K562 (cell line): Measurements from ENCODE around the gene ZC3H12A. TPM values are rescaled to one million over a fixed set of nuclear protein-coding genes. Genes with fewer than 3 reads are reported as not detected.

ENCODE experiments used
- ATAC-seq: fragments of 200-7000 bp; cut with Tn5 transposase; 3 replicates; pipeline ENCODE4 v1.9.1; 2020; ENCODE audit warnings: moderate library complexity
- BruUV-seq: library from RNA; stranded (reverse); fragments of 400-500 nt; replicated peaks from 2 replicates; lab custom pipeline; 2021; lab: Mats Ljungman, UMichigan
- CTCF ChIA-PET: fragments of 300-600 bp; formaldehyde crosslinking; extraction: SDS; loops from one replicate; lab custom pipeline; 2021; ENCODE audit warnings: low intra/inter-chr PET ratio; lab: Yijun Ruan, JAX
- POLR2A ChIA-PET: fragments of 300-600, 350-650 bp; sonication (Branson Sonifier 250); formaldehyde crosslinking; extraction: SDS; loops from one replicate; lab custom pipeline; 2021; ENCODE audit warnings: antibody characterized with exemption, inconsistent platforms; lab: Yijun Ruan, JAX
- DNase-seq, 4 experiments: peaks; one replicate each; pipeline versions ENCODE4 v3.0.0 to v3.0.0-alpha.2; 2011 to 2018; ENCODE audit warnings: low spot score in 3 of 4, mixed read lengths in 3 of 4; ENCODE audit errors: extremely low read depth in 1 of 4
- FAIRE-seq: peaks from 2 replicates; lab custom pipeline; 2011; peaks lifted over from hg19 to GRCh38; lab: Jason Lieb, UNC
- H2AFZ ChIP-seq: 2 replicates; pipeline ENCODE4 v1.6.0; 2011; ENCODE audit warnings: low read depth, low read length, control low read depth, inconsistent platforms
- H3K27ac ChIP-seq: fragments of 200-600 bp; 3 replicates; pipeline ENCODE4 v1.8.0; 2011; ENCODE audit warnings: low read depth, mild to moderate bottlenecking, control low read depth, inconsistent platforms, low read length, moderate library complexity, mixed read lengths; ENCODE audit errors: extremely low read depth
- H3K27me3 ChIP-seq, 2 experiments: fragments of 300-600 bp in 1 of 2; 2 replicates in 1 of 2; 3 replicates in 1 of 2; pipeline versions ENCODE4 v1.6.0 to v1.8.0; 2011; ENCODE audit warnings: inconsistent platforms in 2 of 2, low read length in 2 of 2, mild to moderate bottlenecking in 1 of 2, mixed read lengths in 1 of 2, moderate library complexity in 1 of 2; ENCODE audit not compliant: control insufficient read depth in 2 of 2, insufficient read depth in 2 of 2
- H3K36me3 ChIP-seq: fragments of 300-600 bp; 3 replicates; pipeline ENCODE4 v1.8.0; 2011; ENCODE audit warnings: mild to moderate bottlenecking, low read length, inconsistent platforms; ENCODE audit not compliant: control insufficient read depth, insufficient read depth
- H3K4me1 ChIP-seq, 2 experiments: fragments of 200-600 bp in 1 of 2; replicated peaks in 1 of 2; 2 replicates in 1 of 2; 3 replicates in 1 of 2; pipeline versions ENCODE4 v1.5.1 to v1.8.0; 2011; ENCODE audit warnings: inconsistent platforms in 2 of 2, low read length in 2 of 2, mild to moderate bottlenecking in 1 of 2, mixed read lengths in 1 of 2, moderate library complexity in 1 of 2; ENCODE audit not compliant: control insufficient read depth in 2 of 2, insufficient read depth in 2 of 2
- H3K4me2 ChIP-seq: 2 replicates; pipeline ENCODE4 v1.6.1; 2011; ENCODE audit warnings: low read length, control low read depth, inconsistent platforms, mixed read lengths; ENCODE audit not compliant: insufficient read depth
- H3K4me3 ChIP-seq: fragments of 200-600 bp; sonication (generic), shearing (Covaris generic); 2 replicates; pipeline ENCODE4 v1.5.1; 2016; ENCODE audit warnings: control low read depth, inconsistent platforms
- H3K79me2 ChIP-seq: fragments of 200-600 bp; 3 replicates; pipeline ENCODE4 v1.8.0; 2011; ENCODE audit warnings: low read length, inconsistent platforms; ENCODE audit not compliant: control insufficient read depth, insufficient read depth
- H3K9ac ChIP-seq, 2 experiments: 2 replicates each; pipeline versions ENCODE4 v1.6.0 to v1.6.1; 2011; ENCODE audit warnings: low read depth in 2 of 2, low read length in 2 of 2, control low read depth in 1 of 2, inconsistent platforms in 1 of 2, mild to moderate bottlenecking in 1 of 2, mixed read lengths in 1 of 2; ENCODE audit not compliant: insufficient read depth in 1 of 2
- H3K9me1 ChIP-seq: one replicate; pipeline ENCODE4 v1.6.0; 2011; ENCODE audit warnings: inconsistent platforms, mild to moderate bottlenecking, low read length, moderate library complexity; ENCODE audit not compliant: control insufficient read depth, insufficient read depth
- H3K9me3 ChIP-seq: replicated peaks from 2 replicates; pipeline ENCODE4 v1.5.1; 2011; ENCODE audit warnings: low read depth, low read length, inconsistent platforms; ENCODE audit not compliant: control insufficient read depth, insufficient read depth
- H4K20me1 ChIP-seq: replicated peaks from 2 replicates; pipeline ENCODE4 v1.6.1; 2011; ENCODE audit warnings: low read length, inconsistent platforms, mixed read lengths; ENCODE audit not compliant: control insufficient read depth, insufficient read depth
- CHD2 ChIP-seq: IDR thresholded peaks from 2 replicates; pipeline ENCODE4 v1.6.1; 2011; ENCODE audit warnings: low read depth, low read length
- ELF1 ChIP-seq: fragments of 200-800 bp; sonication (Bioruptor generic); IDR thresholded peaks from 2 replicates; pipeline ENCODE4 v1.6.1; 2016; ENCODE audit warnings: missing genetic modification characterization, missing compliant biosample characterization
- KLF10 ChIP-seq: fragments of 250-450 bp; sonication (Bioruptor Pico); IDR thresholded peaks from 2 replicates; pipeline ENCODE4 v1.6.1; 2021; ENCODE audit warnings: matching md5 sums
- MTA2 ChIP-seq: fragments of 450-650 bp; IDR thresholded peaks from 2 replicates; pipeline ENCODE4 v1.6.1; 2016; ENCODE audit warnings: low read depth
- NCOR1 ChIP-seq: fragments of 450-650 bp; IDR thresholded peaks from 2 replicates; pipeline ENCODE4 v1.6.1; 2016; ENCODE audit warnings: mild to moderate bottlenecking, moderate library complexity
- ZNF143 ChIP-seq: sonication (generic); formaldehyde crosslinking; IDR thresholded peaks from 2 replicates; pipeline ENCODE4 v1.9.0; 2022; ENCODE audit warnings: mild to moderate bottlenecking, missing genetic modification reagents
- ZNF408 ChIP-seq: fragments of 250-450 bp; sonication (Bioruptor Pico); IDR thresholded peaks from 2 replicates; pipeline ENCODE4 v1.4.0; 2020; ENCODE audit warnings: low read depth, mild to moderate bottlenecking, moderate library complexity
- WGBS: fragments of 100-300 bp; shearing (Covaris generic); methylation state at CpG from one replicate; pipeline ENCODE4 v1.1.6; 2016; ENCODE audit warnings: low coverage, mixed read lengths; ENCODE audit not compliant: insufficient coverage; ENCODE audit errors: missing lambda C conversion rate; 5-methylcytosine and 5-hydroxymethylcytosine counted together
- in situ Hi-C: fragments of 300-500 bp; cut with MboI; formaldehyde crosslinking; loops from 4 replicates; pipeline ENCODE4 v1.15.0; 2018; ENCODE audit warnings: inconsistent platforms, mixed read lengths
- intact Hi-C: fragments of 100-400 bp; cut with micrococcal nuclease; formaldehyde crosslinking; loops from 2 replicates; pipeline ENCODE4 v1.14.2; 2022
- polyA plus RNA-seq, 8 experiments: library from polyadenylated mRNA; depleted of rRNA in 4 of 8; stranded (reverse) in 5 of 8; unstranded in 3 of 8; fragments of >200 nt; fragmentation: Nextera tagmentation in 2 of 8; fragmentation: Illumina TruSeq in 1 of 8; extraction: Ambion mirVana in 2 of 8; extraction: Trizol in 1 of 8; gene quantifications; 2 replicates each; pipeline versions ENCODE4 v1.2.1 to v1.2.3, GENCODE V29; 2011 to 2014; ENCODE audit warnings: inconsistent platforms in 1 of 8, missing spikeins in 1 of 8
- total RNA-seq, 7 experiments: library from RNA; depleted of rRNA in 6 of 7; stranded (reverse); fragments of >200 nt in 6 of 7; fragmentation: Illumina TruSeq in 2 of 7; extraction: Trizol in 2 of 7; gene quantifications; 2 replicates each; pipeline versions ENCODE4 v1.2.1 to v1.2.3, GENCODE V29; 2011 to 2021; ENCODE audit warnings: low replicate concordance in 1 of 7
- TF ChIP-seq, protein P1 (sequence below): sonication (generic); formaldehyde crosslinking; IDR thresholded peaks from 2 replicates; pipeline ENCODE4 v1.8.0; 2022; ENCODE audit warnings: mild to moderate bottlenecking, missing genetic modification reagents
- TF ChIP-seq, protein P2 (sequence below): sonication (generic); formaldehyde crosslinking; IDR thresholded peaks from 2 replicates; pipeline ENCODE4 v1.8.0; 2022; ENCODE audit warnings: mild to moderate bottlenecking, missing genetic modification reagents
- TF ChIP-seq, protein P3 (sequence below): sonication (generic); formaldehyde crosslinking; IDR thresholded peaks from 2 replicates; pipeline ENCODE4 v1.8.1; 2023; ENCODE audit warnings: mild to moderate bottlenecking, missing genetic modification reagents
- TF ChIP-seq, protein P4 (sequence below): sonication (generic); formaldehyde crosslinking; IDR thresholded peaks from 2 replicates; pipeline ENCODE4 v1.9.0; 2022; ENCODE audit warnings: mild to moderate bottlenecking, missing genetic modification reagents
- TF ChIP-seq, protein P5 (sequence below), 2 experiments: fragments of 200-800 bp in 1 of 2; sonication (Bioruptor generic) in 1 of 2; sonication (generic) in 1 of 2; formaldehyde crosslinking in 1 of 2; IDR thresholded peaks in 1 of 2; conservative IDR thresholded peaks in 1 of 2; 2 replicates each; pipeline versions ENCODE4 v1.5.0 to v1.6.1; 2016 to 2020; ENCODE audit warnings: missing compliant biosample characterization in 1 of 2, missing genetic modification characterization in 1 of 2, missing genetic modification reagents in 1 of 2

The ZC3H12A gene
- total and polyA plus RNA-seq, 9 of the 15 experiments (the other 6 are each of a cell fraction or from before 2014, with no cell fraction given), result 0.14 to 9.4 (median 6.7) TPM

DNA sequence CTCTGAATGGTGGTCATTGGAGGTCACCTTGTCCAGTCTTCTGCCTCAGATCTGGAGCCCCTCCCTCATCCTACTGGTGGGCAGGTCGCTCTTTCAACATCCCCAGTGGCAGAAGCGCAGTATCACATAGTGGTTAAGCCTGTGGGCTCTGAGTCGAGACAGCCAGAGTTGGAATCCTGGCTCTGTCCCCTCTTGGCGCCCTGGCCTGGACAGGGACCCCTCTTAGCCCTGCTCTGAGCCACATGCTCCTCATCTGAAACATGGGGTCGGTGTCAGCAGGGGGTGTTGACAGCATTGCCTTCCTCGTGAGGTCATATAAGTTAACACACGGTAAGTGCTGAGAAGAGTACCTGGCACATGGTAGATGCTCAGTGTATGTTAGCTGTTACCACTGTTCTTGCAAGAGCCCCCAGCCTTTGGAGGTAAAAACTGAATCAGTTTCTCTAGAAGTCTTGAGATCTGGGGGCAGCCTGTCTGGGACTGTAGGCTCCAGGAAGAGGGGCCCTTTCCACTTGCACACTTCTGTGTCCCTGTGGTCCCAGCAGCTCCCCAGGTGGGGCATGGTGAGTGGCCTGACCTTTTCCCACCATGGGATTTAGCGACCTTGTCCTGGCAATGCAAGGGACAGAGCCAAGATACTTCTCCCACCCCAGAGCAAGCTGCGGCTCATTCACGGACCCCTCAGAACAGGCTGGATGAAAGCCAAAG is 6.4 kb downstream of the ZC3H12A start:
- ATAC-seq (no peak), DNase-seq (no peak), FAIRE-seq (no peak)
- ChIA-PET POLR2A (interaction anchor here (0.7 kb wide), 1 partner anchor 210 kb away, joined by 3 read pairs; a partner anchor contains a TSS), CTCF (interaction anchor here (0.5 kb wide), 1 partner anchor 89 kb away, joined by 3 read pairs; no protein-coding TSS in a partner anchor)
- no TSS peak for BruUV-seq
- Histone ChIP-seq H3K27ac (0 out of 3 replicates have a peak overlapping the region, but pooled peaks have one; percentile 17), H3K9me3 (no peaks in the 10 kb centered on the region), H4K20me1 (peaks cover 39% of the 10 kb centered on the region), H3K4me3 (no peak overlapping the region), H3K4me2 (no peak overlapping the region), H3K36me3 (peaks cover 87% of the 10 kb centered on the region), H3K9me1 (peaks cover 7% of the 10 kb centered on the region), H2AFZ (no peak overlapping the region), H3K27me3 (no peaks in the 10 kb centered on the region), H3K79me2 (peaks cover 46% of the 10 kb centered on the region), H3K9ac (peak overlapping the region in 1 of 2 experiments; percentile 86; a peak in 1 of 4 replicates), H3K4me1 (peaks cover 44 to 64% of the 10 kb centered on the region in 2 experiments)
- 83% methylated on average over 9 of the region's 10 CpGs for WGBS
- in situ Hi-C loops, result no loop called here
- intact Hi-C loops, result no loop called here
- TF ChIP-seq, protein P1, sequence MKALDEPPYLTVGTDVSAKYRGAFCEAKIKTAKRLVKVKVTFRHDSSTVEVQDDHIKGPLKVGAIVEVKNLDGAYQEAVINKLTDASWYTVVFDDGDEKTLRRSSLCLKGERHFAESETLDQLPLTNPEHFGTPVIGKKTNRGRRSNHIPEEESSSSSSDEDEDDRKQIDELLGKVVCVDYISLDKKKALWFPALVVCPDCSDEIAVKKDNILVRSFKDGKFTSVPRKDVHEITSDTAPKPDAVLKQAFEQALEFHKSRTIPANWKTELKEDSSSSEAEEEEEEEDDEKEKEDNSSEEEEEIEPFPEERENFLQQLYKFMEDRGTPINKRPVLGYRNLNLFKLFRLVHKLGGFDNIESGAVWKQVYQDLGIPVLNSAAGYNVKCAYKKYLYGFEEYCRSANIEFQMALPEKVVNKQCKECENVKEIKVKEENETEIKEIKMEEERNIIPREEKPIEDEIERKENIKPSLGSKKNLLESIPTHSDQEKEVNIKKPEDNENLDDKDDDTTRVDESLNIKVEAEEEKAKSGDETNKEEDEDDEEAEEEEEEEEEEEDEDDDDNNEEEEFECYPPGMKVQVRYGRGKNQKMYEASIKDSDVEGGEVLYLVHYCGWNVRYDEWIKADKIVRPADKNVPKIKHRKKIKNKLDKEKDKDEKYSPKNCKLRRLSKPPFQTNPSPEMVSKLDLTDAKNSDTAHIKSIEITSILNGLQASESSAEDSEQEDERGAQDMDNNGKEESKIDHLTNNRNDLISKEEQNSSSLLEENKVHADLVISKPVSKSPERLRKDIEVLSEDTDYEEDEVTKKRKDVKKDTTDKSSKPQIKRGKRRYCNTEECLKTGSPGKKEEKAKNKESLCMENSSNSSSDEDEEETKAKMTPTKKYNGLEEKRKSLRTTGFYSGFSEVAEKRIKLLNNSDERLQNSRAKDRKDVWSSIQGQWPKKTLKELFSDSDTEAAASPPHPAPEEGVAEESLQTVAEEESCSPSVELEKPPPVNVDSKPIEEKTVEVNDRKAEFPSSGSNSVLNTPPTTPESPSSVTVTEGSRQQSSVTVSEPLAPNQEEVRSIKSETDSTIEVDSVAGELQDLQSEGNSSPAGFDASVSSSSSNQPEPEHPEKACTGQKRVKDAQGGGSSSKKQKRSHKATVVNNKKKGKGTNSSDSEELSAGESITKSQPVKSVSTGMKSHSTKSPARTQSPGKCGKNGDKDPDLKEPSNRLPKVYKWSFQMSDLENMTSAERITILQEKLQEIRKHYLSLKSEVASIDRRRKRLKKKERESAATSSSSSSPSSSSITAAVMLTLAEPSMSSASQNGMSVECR (CRISPR knock-in tag), result no peak
- TF ChIP-seq, protein P2, sequence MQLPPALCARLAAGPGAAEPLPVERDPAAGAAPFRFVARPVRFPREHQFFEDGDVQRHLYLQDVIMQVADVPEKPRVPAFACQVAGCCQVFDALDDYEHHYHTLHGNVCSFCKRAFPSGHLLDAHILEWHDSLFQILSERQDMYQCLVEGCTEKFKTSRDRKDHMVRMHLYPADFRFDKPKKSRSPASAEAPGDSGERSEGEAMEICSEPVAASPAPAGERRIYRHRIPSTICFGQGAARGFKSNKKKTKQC, result no peak
- TF ChIP-seq ZNF143 (CRISPR knock-in tag), result 0 out of 2 replicates have a peak, but pooled peaks have one; percentile 40
- TF ChIP-seq, protein P3, sequence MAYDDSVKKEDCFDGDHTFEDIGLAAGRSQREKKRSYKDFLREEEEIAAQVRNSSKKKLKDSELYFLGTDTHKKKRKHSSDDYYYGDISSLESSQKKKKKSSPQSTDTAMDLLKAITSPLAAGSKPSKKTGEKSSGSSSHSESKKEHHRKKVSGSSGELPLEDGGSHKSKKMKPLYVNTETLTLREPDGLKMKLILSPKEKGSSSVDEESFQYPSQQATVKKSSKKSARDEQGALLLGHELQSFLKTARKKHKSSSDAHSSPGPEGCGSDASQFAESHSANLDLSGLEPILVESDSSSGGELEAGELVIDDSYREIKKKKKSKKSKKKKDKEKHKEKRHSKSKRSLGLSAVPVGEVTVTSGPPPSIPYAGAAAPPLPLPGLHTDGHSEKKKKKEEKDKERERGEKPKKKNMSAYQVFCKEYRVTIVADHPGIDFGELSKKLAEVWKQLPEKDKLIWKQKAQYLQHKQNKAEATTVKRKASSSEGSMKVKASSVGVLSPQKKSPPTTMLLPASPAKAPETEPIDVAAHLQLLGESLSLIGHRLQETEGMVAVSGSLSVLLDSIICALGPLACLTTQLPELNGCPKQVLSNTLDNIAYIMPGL (CRISPR knock-in tag), result no peak
- no peak for TF ChIP-seq ELF1
- TF ChIP-seq NCOR1, result no peak
- TF ChIP-seq MTA2, result no peak
- TF ChIP-seq, protein P4, sequence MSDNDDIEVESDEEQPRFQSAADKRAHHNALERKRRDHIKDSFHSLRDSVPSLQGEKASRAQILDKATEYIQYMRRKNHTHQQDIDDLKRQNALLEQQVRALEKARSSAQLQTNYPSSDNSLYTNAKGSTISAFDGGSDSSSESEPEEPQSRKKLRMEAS (CRISPR knock-in tag), result peak; percentile 26; the same call in 1 of the 2 replicates
- no peak for TF ChIP-seq ZNF408 (CRISPR knock-in tag)
- no peak for TF ChIP-seq CHD2
- TF ChIP-seq, protein P5, sequence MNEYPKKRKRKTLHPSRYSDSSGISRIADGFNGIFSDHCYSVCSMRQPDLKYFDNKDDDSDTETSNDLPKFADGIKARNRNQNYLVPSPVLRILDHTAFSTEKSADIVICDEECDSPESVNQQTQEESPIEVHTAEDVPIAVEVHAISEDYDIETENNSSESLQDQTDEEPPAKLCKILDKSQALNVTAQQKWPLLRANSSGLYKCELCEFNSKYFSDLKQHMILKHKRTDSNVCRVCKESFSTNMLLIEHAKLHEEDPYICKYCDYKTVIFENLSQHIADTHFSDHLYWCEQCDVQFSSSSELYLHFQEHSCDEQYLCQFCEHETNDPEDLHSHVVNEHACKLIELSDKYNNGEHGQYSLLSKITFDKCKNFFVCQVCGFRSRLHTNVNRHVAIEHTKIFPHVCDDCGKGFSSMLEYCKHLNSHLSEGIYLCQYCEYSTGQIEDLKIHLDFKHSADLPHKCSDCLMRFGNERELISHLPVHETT (CRISPR knock-in tag; conservative IDR thresholded peaks at IDR 0.05 in 1 of 2, IDR thresholded peaks at IDR 0.05 in 1 of 2), result no peak
- TF ChIP-seq KLF10 (CRISPR knock-in tag), result no peak
